AG08396 (cell line): ENCODE results near the gene NME8.
A peak's percentile ranks its signal among the peaks of the same experiment; 100 is the strongest.

Experiments
- DNase-seq: peaks from one replicate; pipeline ENCODE4 v3.0.0; 2012; ENCODE audit warnings: low spot score, mixed read lengths

The NME8 gene

DNA sequence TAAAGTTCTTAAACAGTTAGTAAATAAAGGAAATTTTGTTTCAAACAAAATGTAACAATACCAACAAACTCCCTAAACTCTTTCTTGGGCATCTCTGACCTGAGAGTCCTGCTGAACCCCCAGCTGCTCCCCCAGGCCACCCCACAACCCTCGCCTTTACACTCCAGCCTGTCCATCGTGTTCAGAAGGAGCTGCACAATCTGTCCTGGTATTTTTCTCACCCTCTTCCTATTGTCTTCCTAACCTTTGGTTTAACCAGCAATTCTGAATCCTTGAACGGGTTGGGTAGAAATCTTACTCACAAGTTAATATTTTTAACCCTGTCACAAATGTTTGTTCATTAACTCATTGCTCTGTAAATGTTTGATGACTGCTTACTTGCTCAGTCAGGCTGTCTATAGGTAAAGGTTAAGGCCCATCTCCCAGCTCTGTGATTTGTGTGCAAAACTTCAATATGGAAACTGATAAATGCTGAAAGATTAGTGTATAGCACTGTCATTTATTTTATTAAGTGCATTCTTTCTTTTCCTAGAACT is 51.4 kb downstream of the NME8 start:
- no peak for DNase-seq

DNA sequence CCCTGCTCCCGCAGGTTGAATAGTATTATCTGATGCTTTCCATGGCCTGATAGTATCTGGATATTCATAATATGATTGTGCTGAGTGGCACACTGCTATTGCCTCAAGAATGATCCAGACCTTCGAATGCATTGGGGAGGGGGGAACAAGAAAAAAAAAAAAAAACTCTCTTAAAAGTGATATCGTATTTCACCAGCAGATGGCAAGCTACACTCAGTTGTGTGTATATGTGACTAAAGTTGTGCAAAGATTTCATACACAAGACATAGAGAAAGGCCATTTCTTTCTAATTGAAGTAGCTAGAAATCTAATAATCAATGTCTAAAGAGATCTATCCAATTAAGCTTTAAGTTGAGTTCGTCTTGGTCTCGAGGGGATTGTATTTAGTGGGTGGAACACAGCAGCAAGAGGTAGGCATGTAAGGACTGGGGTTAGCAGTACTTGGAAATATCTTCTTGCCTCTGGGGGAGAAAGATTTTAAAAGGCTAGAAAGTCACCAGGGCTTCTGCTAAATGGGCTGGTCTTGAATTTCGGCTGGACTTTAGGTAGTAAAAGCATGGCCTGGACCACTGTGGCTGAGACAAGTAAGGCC is 52.9 kb downstream of the NME8 start:
- no peak for DNase-seq

- DNase-seq = no peak
Observed at GRCh38 chr7:37901890-37902524, 53.6 kb downstream of the NME8 start.

- peak; percentile 22 for DNase-seq
Observed at GRCh38 chr7:37908221-37908788, 59.9 kb downstream of the NME8 start.

DNA sequence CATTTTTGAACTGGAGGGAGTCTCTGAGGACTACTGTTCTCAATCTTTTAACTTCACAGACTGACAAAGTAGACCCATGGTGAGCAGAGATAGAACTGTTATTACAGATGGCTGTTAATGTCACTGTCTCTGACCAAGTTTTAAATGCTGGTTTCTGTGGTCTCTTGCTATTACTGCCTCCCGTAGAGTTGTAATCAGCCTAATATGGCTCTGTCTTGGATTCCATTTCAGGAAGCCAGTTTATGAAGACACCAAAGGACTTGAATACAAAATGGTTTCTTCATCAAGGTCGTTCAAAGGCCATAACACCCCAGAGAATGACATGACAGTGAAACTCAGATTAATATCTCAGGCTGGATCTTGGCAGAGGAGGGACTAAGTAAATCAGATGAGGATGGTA is 64.4 kb downstream of the NME8 start:
- DNase-seq = no peak

GRCh38 chr7:37915438-37915837 is 67.0 kb downstream of the NME8 start:
- DNase-seq = no peak

DNA sequence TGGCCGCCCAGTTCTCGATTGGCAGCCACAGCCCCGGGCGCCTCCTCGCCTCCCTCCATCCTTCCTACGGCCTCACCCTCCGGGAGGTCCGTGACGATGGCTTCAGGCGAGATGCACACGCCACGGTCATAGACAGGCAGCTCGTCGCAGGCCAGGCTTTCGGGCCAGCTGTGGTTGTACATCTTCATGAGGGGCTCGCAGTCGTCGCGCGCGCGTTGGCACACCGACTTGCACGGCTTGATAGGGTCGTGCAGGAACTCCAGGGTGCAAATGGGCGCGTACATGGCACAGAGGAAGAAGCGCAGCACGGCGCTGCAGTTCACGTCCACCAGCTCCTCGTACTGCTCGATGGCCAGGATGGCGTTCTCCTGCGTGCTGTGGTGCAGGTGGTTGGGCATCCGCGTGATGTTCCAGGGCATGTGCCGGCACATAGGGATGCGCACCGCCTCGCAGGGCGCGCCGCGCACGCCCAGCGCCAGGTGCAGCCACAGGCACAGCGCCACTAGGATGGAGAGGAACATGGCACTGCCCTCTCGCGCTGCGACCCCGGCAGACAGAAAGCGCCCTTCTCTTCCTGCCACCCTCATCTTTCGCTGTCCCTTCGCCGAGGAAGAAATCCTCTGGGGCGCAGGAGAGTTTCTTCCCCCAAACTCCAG is 67.7 kb downstream of the NME8 start:
- no peak for DNase-seq

DNA sequence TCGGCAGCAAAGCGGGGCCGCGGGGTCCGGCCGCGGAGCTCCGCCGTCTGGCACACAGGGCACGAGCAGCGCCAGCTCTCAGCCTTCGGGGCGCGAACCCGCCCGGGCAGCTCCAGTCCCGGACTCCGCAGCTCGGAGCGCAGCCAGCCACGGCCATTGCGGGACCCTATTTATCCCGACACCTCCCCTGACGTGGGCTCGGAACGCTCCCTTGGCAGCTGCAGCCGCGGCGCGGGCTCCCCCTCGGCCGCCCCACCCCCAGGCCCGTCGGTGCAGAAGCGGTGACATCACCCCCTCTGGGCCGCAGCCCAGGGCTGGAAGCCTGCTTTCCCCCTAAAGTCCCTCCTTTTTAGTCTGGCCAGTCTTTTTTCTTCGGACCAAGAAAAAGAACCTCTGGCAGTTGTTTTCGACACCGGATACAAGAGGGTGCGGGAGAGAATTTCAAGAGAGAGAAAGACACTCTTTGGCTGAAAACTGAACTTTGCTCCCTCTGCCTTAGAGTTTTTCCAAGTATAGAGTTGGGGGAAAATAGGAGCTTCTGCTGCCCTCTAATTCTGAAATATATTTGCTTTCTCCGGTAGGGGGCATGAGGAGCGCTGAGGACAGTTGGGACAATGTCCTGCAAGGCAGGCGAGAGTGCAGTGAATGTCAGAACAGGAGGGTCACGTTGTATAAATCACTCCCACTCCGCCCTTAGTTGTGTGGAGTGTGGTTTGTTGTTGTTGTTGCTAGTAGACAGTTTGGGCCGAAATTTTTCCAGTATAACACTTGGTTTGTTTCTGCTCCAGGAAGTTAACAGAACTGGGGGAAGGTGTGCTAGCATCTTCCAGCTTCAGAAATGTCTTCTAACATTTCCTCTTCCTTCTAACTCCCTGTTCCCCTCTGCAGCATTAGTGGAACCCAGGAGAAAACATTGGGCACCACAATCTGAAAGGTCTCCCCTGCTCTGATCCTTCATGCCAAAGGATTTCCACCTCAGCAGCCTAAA is 68.6 kb downstream of the NME8 start, which contains the start of gene SFRP4:
SFRP4 (minus strand) TSS at position 145 of the 988 bp plus-strand sequence. CDS start 280 bp downstream, outside the sequence.
- peak; percentile 50 for DNase-seq

- no peak for DNase-seq
Observed at GRCh38 chr7:37918526-37918925, 70.1 kb downstream of the NME8 start.

DNA sequence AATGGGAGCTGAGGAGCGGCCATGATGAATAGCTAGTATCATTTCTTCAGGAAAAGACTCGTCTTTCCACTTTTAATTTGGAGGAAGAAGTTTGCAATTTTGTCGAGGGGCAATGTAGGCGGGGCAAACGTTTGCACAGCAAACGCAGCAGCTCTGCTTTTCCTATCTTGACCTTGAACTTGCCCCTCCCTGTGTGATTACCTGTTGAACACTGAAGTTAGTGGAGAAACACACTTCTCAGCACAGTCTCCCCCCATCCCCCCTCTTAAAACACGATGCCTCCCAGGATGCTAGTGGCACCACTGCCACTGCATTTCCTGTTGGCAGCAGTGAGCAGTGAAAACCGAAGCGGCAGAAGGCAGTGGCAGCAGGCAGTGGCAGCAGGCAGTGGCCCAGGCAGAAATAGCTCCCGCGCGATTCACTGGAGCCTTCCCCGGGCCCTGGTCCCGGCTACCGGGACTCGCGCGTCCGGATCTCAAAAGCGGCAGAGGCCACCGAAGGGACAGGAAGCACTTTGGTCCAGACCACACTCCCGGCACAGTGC is 72.0 kb downstream of the NME8 start, which contains the start of gene EPDR1:
EPDR1 (plus strand) TSS at position 336 of the 544 bp plus-strand sequence. CDS start 300 bp downstream, outside the sequence.
- peak; percentile 42 for DNase-seq

DNA sequence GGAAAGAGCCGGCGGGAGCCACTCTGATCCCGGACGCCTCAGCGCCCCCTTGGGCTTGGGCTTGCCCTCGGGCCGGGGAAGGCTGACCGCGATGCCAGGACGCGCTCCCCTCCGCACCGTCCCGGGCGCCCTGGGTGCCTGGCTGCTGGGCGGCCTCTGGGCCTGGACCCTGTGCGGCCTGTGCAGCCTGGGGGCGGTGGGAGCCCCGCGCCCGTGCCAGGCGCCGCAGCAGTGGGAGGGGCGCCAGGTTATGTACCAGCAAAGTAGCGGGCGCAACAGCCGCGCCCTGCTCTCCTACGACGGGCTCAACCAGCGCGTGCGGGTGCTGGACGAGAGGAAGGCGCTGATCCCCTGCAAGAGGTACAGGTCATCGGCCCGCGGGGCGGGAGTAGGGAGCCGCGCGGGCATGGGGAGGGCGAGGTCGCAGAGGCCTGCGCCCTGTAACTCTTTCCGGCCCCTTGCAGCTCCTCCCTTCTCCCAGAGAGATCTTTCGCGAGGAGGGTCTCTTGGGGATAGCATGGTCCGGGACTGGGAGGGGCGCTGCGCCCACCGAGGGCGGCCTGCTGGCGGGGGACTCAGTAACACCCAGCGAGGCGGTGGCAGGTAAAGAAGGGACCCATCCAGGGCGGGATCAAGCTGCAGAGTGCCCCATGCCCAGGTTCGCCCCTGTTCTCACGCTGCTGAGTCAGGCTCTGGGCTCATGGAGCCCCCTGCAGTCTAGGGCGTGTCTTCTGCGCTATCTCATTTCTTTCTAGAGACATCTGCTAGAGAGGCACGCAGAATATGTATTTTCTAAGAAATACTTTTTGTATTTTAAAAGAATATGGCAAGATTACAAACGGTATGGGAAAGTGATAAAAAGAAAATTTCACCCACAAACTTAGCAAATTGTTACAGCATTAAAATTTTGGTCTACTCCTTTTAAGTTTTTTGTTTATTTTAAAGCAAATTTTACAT is 72.7 kb downstream of the NME8 start:
- DNase-seq = peak; percentile 22

DNA sequence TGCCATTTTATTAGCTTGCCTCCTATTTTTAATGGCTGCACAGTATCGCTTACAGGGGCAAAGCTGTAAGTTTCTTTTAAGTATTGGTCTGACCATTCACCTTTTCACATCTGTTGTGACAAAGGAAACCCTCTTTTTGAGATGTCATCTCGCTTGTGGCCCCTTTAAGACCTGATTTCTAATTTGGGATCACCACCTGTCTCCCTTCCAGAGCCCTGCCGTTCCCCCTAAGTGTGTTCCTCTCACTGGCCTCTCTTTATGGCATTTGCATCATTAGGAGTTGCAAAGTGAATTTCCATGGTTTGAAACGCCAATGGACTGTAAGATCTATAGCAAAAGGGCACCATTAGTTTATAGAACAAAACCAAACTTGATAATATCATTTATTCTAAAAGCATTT is 73.5 kb downstream of the NME8 start:
- DNase-seq = no peak

- no peak for DNase-seq
Observed at GRCh38 chr7:37923996-37924395, 75.6 kb downstream of the NME8 start.

GRCh38 chr7:37924491-37925041 is 76.2 kb downstream of the NME8 start:
- DNase-seq = no peak

- DNase-seq = no peak
Observed at GRCh38 chr7:37925620-37926019, 77.2 kb downstream of the NME8 start.

DNA sequence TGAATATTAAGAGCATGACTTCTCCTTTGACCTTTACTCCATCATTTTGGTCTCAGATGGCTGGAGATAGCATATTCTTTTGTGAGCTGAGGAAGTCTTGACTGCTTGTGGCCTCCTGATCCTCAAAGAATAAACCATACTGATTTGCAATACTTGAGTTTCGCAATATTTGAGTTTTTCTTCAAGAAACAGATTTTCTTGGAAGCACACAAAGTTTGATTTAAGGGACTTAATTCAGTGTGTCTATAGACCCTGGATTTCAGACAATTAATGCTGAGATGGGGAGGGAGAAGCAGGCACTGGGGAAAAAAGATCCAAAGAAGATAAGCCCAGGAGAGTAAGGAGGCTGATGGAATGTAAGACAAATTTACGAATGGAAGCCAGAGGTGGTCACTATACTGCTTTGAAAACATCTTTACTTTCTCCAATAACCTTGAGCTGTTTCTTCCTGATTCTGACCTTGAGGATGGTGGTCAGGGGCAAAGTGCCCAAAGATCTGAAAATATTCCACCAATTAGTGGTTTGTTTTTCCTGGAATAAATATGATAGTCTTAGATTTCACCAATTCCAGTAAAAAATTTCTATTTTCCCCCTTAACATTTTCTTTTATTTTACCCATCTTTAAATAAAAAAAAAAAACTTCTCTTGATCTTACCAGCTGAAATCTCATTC is 79.5 kb downstream of the NME8 start:
- no peak for DNase-seq

DNA sequence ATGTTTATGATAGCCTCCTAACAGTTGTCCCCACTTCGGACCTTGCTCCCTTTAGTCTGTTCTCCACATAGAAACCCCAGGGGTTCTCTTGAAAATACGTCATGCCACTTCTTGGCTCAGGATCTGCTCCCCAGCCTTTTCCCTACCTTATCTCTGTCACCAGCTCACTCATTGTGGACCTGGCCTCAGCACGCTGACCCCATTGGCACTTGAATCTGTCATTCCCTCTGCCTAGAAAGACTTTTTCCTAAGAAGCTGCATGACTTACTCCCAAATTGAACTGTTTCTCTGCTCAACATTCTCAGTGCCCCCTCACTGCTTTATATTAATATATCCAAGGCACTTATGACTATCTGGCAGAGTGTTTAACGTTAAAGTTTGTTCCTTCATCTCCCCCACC is 80.5 kb downstream of the NME8 start:
- no peak for DNase-seq

DNA sequence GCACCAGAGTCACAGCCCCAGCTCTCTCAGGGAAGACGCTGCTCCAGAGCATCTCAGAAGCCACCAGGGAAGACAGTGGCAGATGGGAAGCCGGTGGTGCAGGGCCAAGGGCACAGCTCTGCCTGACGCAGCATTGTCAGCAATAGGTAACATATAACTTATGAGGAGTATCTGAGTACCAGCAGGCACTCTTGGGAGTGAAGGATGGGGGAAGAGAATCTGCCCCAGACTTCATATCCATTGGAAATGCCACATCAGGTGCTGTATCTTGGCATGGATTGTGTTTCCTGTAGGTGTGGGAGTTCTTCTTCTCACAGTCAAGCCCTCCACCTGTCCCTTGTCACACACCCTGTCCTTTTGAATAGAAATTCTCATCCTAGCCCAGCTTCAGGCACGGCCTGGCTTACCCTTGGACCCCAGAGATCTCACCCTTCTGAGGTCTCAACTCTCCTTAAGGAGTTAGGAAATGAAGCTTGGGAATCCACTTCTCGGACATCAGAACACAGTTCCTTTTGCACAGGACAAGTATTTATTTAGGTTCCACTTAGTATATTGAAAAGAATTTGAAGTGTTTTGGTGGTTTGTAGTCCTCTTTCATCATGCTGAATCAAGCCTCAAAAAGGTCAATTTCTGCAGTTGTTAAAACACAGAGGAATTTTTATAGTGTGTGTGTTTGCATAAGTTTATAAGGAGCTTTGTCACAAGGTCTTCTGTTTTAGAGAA is 82.0 kb downstream of the NME8 start:
- peak; percentile 16 for DNase-seq
